NCI-H2171 treated with DMSO at 0.1 percent for 48 hours (cell line): Measurements from ENCODE around the gene HBG1.
"Not testable (repeated sequence)": the region's sequence is repeated elsewhere in the genome, so short reads cannot be mapped to it uniquely, and the experiment has no call there.

ENCODE experiments used
- DNase-seq: peaks from one replicate; lab custom pipeline; 2025; lab: John Stamatoyannopoulos, UW

The HBG1 gene

DNA sequence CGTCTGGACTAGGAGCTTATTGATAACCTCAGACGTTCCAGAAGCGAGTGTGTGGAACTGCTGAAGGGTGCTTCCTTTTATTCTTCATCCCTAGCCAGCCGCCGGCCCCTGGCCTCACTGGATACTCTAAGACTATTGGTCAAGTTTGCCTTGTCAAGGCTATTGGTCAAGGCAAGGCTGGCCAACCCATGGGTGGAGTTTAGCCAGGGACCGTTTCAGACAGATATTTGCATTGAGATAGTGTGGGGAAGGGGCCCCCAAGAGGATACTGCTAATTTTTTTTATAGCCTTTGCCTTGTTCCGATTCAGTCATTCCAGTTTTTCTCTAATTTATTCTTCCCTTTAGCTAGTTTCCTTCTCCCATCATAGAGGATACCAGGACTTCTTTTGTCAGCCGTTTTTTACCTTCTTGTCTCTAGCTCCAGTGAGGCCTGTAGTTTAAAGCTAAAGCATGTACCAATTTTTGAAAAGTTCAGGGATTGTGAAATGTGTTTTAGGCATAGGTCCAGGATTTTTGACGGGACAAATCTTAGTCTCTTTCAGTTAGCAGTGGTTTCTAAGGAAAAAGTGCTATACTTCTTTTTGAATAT lies at the start of gene HBG1:
TSS of gene HBG1 (minus strand) at position 51 of the 590 bp plus-strand sequence. CDS start 53 bp downstream, outside the sequence.
- DNase-seq, result not testable (repeated sequence)

DNA sequence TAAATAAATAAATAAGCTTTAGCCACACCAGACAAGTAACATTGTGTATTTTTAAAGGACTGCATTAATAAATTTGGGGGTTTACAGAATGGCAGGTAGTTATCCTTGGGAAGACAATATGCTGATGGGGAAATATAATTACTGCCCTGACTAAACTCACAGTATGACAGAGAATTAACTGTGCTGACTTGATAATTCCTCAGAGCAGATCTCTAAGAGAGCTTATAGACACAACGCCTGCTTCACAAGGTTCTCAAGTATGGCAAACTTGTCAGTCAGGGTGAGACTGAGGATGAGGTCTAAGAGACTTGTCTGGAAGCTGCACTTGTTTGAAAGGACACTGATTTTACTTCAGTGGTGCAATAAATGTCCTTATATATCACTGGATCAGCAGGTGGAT lies 48.8 kb upstream of the HBG1 start:
- DNase-seq, result no peak

DNA sequence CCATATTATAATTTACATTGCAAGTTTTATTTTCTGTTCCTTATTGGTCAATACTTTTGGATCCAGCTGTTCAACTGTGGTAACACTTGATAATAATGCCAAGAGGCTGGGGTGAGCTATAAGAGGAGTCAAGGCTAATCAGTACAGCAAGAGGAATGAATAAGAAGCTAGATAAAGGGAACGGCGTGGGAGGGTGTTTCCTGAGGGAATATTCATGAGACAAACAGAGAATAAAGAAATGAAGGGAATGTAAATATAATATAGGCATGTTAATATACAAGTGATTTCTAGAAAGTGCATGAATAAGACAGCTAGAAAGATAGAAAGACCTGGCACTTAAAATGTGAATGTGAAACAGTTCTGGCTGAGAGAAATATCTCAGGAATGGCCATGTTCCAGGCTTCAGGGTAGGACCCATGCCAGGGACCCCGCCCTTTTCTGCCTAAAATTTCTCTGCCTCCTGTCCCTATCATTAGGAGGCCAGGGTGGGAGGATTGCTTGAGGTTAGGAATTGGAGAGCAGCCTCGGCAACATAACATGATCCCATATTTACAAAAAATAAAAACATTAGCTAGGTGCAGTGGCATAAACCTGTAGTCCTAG lies 48.2 kb upstream of the HBG1 start:
- DNase-seq, result no peak

DNA sequence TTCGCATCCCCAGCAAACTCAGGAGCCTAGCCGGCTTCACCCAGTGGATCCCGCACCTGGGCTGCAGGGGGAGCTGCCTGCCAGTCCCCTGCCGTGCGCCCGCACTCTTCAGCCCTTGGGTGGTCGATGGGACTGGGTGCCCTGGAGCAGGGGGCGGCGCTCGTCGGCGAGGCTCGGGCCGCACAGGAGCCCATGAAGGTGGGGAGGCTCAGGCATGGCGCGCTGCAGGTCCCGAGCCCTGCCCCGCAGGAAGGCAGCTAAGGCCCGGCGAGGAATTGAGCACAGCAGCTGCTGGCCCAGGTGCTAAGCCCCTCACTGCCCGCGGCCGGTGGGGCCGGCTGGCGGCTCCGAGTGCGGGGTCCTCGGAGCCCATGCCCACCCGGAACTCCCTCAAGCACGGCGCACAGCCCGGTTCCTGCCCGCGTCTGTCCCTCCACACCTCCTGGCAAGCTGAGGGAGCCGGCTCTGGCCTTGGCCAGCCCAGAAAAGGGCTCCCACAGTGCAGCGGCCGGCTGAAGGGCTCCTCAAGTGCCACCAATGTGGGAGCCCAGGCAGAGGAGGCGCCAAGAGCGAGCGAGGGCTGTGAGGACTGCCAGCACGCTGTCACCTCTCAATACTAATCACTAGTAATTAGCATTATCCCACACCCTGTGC lies 44.8 kb upstream of the HBG1 start:
- DNase-seq, result not testable (repeated sequence)

DNA sequence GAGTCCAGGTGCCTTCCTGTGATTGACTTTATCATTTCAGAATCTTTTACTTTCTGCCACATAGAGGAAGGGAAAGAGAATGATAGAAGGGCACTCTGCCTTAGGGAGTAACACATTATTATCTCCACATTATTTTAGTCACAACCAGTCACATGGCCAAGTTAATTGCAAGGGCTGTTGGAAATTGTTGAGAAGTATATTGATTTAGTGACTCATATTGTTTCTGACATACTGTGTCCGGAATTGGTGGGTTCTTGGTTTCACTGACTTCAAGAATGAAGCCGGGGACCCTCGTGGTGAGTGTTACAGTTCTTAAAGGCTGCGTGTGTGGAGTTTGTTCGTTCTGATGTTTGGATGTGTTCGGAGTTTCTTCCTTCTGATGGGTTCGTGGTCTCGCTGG lies 43.4 kb upstream of the HBG1 start:
- DNase-seq, result no peak

DNA sequence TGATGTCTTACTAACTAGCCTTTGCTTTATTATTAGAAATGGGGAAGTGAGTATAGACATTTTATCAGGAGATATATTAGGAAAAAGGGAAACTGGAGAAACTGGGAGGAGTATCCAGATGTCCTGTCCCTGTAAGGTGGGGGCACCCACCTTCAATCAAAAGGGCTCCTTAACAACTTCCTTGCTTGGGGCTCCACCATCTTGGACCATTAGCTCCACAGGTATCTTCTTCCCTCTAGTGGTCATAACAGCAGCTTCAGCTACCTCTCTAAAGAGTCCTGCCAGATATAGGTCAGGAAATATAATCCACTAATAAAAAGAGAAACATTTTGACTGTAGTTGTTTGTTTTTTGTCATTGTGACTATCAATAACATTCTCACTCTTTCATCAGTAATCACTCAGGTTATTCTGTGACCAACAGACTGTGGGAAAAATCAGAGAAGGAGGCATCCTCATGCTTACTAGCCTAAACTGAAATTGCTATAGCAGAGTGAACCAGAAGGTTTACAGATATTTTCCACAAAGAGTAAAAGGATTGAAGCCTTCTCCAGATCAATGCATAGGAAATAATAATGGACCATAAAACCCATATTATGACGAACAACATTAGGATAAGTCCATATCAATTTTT lies 41.7 kb upstream of the HBG1 start:
- no peak for DNase-seq

DNA sequence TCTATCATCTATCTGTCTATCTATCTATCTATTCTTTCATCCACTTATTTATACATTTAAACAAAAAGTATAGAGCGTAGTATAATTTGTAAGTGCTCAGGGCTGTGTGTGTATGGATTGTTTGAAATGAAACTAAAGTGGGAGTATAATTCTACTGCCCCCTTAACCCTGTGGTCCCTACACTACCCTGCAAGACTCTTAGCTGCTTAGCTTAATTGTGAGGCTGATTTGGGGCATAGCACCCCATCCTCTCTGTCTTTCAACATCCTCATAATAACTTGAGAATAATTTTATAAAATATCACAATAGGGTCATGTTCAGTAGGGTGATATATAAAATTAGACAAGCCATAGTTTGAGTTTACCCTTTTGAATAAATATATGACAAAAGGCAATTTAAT lies 40.4 kb upstream of the HBG1 start:
- no peak for DNase-seq

DNA sequence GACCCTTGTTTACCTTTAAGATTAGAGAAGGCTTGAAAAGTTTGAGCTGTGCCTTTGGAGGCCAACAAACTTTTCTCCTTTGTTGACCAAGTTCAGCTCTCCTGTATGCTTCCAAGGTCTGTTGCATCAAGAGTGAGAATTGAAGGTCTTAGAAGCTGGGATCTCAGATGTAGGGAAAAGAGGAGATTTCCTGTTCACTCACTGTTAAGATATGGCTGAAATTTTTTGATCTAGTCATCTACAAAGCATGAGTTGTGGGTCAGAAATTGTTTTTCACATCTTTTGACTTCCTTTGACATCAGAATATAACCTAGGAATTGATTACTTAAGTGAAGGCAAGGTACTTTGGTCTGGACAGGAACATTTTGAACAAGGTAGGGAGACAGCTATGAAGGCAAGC lies 40.0 kb upstream of the HBG1 start:
- DNase-seq, result no peak

DNA sequence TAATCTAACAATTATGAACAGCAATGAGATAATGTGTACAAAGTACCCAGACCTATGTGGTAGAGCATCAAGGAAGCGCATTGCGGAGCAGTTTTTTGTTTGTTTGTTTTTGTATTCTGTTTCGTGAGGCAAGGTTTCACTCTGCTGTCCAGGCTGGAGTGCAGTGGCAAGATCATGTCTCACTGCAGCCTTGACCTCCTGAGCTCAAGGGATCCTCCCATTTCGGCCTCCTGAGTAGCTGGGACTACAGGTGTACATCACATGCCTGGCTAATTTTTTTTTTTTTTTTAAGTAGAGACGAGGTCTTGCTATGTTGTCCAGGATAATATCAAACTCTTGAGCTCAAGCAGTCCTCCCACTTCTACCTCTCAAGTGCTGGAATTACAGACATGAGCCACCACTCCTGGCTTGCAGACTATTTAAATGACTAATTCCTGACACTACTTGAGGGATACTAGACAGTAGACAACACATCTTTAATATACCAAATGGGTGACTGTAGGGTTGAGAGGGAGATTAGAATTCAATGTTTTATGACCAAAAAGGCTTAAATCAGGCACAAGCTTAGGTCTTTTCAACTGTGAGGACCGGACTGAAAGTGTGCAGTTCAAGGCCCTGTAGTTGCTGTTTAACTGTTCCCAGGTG lies 39.4 kb upstream of the HBG1 start:
- DNase-seq, result no peak

DNA sequence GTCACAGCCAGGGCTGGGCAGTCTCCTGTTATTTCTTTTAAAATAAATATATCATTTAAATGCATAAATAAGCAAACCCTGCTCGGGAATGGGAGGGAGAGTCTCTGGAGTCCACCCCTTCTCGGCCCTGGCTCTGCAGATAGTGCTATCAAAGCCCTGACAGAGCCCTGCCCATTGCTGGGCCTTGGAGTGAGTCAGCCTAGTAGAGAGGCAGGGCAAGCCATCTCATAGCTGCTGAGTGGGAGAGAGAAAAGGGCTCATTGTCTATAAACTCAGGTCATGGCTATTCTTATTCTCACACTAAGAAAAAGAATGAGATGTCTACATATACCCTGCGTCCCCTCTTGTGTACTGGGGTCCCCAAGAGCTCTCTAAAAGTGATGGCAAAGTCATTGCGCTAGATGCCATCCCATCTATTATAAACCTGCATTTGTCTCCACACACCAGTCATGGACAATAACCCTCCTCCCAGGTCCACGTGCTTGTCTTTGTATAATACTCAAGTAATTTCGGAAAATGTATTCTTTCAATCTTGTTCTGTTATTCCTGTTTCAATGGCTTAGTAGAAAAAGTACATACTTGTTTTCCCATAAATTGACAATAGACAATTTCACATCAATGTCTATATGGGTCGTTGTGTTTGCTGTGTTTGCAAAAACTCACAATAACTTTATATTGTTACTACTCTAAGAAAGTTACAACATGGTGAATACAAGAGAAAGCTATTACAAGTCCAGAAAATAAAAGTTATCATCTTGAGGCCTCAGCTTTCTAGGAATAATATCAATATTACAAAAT lies 38.6 kb upstream of the HBG1 start:
- no peak for DNase-seq

DNA sequence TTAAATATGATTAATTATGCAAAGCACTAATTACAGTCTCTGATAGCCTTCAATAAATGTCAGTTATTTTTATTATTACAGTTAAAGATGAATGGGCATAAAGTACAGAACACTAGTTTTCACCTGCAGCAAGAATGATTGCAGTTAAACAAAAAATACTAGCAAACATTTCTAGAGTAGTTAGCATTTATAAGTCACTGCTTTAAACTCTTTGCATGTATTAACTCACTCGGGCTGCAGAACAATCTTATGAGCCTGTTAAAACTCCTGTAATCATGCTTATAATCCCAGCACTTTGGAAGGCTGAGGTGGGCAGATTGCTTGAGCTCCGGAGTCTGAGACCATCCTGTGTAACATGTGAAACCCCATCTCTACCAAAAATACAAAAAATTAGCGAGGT lies 37.2 kb upstream of the HBG1 start:
- no peak for DNase-seq

DNA sequence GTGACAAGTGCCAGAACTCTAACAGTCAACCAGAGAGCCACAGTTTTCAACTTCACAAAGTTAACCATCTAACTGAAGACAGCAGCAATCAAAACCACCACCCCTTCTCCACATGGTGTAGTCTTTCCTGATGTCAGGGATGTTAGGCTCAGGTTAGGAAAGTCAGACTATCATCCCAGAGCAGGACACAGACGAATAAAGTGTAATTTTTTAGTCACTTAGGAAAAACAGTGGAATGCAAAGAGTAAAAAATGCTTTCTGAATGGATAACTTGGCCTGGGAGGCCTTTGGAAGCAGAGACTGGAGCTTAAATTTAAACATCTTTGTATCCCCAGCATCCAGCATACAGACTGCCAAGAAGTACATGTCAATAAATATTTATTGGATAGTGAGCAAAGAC lies 36.7 kb upstream of the HBG1 start:
- no peak for DNase-seq

DNA sequence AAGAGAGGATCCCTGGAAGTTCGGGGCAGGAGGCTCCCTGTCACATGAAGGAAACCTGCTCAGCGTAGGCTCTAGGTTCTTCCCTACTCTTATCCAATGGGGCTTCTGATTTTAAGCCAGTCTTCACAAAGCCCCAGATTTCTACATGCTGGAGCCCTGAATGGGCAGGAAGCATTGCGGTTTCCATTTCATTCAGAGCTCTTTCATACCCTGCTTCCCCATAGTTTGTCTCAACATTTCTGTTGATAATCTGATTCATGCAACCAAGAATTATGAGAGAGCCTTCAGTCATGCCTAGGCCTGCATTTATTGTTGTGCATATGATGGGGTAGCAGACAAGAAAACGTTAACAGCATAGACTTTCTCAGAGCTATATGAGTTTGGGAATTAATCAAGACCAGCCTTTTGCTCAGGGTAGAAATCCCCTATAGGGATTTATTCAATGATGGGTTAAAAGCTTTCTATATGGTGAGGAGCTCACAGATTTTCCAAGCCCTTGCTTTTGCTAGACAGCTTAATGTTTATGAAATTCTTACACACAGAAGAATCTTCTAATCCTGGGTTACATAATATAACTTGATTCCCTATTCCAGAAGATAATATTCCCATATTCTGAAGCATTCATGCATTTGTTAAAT lies 36.2 kb upstream of the HBG1 start:
- no peak for DNase-seq

DNA sequence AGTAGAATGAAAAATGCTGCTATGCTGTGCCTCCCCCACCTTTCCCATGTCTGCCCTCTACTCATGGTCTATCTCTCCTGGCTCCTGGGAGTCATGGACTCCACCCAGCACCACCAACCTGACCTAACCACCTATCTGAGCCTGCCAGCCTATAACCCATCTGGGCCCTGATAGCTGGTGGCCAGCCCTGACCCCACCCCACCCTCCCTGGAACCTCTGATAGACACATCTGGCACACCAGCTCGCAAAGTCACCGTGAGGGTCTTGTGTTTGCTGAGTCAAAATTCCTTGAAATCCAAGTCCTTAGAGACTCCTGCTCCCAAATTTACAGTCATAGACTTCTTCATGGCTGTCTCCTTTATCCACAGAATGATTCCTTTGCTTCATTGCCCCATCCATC lies 35.0 kb upstream of the HBG1 start:
- no peak for DNase-seq

DNA sequence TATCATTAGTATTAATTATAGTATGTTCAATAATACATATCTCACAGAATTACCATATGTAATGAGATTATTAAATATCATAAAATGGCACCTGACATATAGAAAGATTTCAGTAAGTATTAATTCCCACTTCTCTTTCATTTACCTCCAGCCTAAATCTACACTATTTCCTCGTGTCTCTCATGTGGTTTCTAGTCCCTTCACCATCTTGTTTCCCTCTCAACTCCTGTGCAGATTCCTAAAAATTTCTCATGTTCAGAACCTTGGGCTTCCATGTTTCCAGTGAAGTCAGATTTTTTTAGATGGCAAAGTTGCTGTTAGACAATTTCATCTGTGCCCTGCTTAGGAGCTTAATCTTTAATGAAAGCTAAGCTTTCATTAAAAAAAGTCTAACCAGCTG lies 34.2 kb upstream of the HBG1 start:
- no peak for DNase-seq

DNA sequence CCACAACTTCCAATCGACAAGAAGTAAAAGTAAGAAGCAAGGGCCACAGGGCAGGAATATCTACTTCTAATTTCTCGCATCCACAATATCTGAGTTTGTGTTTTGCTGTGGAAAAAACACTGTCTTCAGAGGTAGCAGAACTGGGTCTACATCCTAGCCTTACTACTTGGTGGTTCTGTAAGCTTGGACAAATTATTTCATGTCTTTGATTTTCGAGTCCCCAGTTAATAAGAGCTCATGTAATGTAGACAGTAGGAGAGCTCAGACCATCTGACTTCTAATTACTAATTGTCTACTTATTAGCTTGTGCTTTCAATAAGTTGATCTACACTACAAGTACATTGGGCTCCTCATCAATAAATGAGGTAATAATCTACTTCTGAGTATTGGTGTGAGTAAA lies 33.4 kb upstream of the HBG1 start:
- DNase-seq, result no peak

DNA sequence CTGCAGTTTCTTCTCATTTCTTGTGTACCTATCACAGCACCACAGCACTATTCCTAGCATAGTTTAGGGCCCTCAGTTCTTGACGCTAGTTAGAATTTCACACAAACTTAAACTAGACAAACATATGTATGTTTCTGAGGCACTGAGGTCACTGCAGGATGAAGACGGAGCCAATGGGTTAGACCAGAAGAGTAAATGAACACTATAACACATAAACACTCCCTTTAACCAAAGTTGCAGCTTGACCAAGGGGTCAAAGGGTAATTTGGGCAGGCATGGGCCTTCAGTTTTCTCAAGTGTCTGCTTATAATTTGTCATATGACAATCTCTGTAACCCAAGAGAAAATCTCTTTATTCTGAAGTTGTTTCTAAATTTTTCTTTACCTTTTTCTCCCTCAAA lies 33.0 kb upstream of the HBG1 start:
- no peak for DNase-seq

DNA sequence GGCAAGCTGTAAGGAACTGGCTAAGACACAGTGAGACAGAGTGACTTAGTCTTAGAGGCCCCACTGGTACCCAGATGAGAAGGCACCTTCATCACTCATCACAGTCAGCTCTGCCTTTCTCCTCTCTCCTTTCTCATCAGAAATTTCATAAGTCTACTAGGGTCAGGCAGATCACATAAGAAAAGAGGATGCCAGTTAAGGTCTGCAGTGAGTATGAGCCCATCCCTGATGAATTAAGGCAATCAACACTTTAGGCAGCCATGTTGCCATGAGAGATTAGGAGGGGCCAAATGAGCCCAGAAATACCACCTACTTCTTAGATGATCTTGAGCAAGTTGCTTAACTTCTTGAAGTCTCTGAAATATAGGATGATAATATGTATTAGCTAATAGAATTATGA lies 31.9 kb upstream of the HBG1 start:
- DNase-seq, result no peak

DNA sequence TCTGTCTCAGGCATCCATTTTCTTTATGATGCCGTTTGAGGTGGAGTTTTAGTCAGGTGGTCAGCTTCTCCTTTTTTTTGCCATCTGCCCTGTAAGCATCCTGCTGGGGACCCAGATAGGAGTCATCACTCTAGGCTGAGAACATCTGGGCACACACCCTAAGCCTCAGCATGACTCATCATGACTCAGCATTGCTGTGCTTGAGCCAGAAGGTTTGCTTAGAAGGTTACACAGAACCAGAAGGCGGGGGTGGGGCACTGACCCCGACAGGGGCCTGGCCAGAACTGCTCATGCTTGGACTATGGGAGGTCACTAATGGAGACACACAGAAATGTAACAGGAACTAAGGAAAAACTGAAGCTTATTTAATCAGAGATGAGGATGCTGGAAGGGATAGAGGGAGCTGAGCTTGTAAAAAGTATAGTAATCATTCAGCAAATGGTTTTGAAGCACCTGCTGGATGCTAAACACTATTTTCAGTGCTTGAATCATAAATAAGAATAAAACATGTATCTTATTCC lies 31.0 kb upstream of the HBG1 start:
- peak; percentile 22 for DNase-seq

DNA sequence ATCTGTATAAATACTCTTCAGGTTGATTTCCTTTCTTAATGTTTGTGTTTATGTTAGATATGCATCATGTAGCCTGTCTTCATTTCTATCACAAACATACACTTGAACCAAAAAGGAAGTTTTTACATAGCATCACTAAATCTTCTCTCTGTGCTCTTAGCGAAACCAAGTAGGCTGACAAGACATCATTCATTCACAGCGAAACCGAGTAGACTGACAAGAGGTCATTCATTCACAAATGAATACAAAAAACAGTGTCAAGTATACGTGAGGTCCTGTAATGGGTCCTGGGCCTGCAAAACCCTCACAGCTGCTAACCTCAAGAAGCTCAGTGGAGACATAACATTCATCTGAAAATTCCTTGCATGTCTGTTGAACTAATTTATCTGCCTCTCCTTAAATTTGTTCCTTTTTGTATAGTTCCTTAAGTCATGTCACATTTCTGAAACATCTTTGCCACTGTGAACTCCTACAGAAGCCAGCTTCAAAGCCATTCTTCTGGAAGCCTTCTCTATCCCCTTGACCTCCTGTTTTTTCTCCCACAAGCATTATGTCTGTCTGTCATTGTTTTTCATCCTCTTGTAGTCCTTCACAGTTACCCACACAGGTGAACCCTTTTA lies 29.9 kb upstream of the HBG1 start:
- DNase-seq, result no peak
